HEK293T (cell line): ENCODE data around the gene MAGI2.

Experiments used
- CTCF ChIA-PET: fragments of 350-600 bp; formaldehyde crosslinking; extraction: SDS; loops from one replicate; lab custom pipeline; 2021; ENCODE audit warnings: antibody characterized with exemption, inconsistent platforms; lab: Yijun Ruan, JAX
- POLR2A ChIA-PET: fragments of 350-600 bp; formaldehyde crosslinking; extraction: SDS; loops from one replicate; lab custom pipeline; 2020; ENCODE audit warnings: antibody characterized with exemption, inconsistent platforms; lab: Yijun Ruan, JAX
- DNase-seq: peaks from one replicate; pipeline ENCODE4 v3.0.0; 2012; ENCODE audit warnings: mixed read lengths; ENCODE audit errors: extremely low spot score
- ARNT ChIP-seq: fragments of 450-650 bp; IDR thresholded peaks from 2 replicates; pipeline ENCODE4 v1.6.1; 2017; ENCODE audit warnings: mild to moderate bottlenecking
- BHLHE40 ChIP-seq: fragments of 450-650 bp; IDR thresholded peaks from 2 replicates; pipeline ENCODE4 v1.6.1; 2016; ENCODE audit warnings: mild to moderate bottlenecking, moderate library complexity, borderline replicate concordance
- CTBP1 ChIP-seq: fragments of 450-650 bp; IDR thresholded peaks from 2 replicates; pipeline ENCODE4 v1.6.1; 2016; ENCODE audit warnings: borderline replicate concordance
- ELF4 ChIP-seq: fragments of 450-650 bp; IDR thresholded peaks from 2 replicates; pipeline ENCODE4 v1.6.1; 2017; ENCODE audit warnings: antibody characterized with exemption
- FOXA1 ChIP-seq: fragments of 450-650 bp; IDR thresholded peaks from 2 replicates; pipeline ENCODE4 v1.6.1; 2016; ENCODE audit warnings: mild to moderate bottlenecking
- FOXK2 ChIP-seq: fragments of 450-650 bp; IDR thresholded peaks from 2 replicates; pipeline ENCODE4 v1.6.1; 2016; ENCODE audit warnings: mild to moderate bottlenecking
- FOXM1 ChIP-seq: fragments of 450-650 bp; IDR thresholded peaks from 2 replicates; pipeline ENCODE4 v1.6.1; 2017; ENCODE audit warnings: mild to moderate bottlenecking, borderline replicate concordance
- HDGF ChIP-seq: fragments of 450-650 bp; IDR thresholded peaks from 2 replicates; pipeline ENCODE4 v1.6.1; 2017; ENCODE audit warnings: antibody characterized with exemption, borderline replicate concordance
- L3MBTL2 ChIP-seq: fragments of 450-650 bp; conservative IDR thresholded peaks from 2 replicates; pipeline ENCODE4 v1.6.1; 2016; ENCODE audit warnings: mild to moderate bottlenecking
- LEF1 ChIP-seq: fragments of 450-650 bp; IDR thresholded peaks from 2 replicates; pipeline ENCODE4 v1.6.1; 2017; ENCODE audit warnings: mild to moderate bottlenecking, borderline replicate concordance
- NFRKB ChIP-seq: fragments of 450-650 bp; IDR thresholded peaks from 2 replicates; pipeline ENCODE4 v1.6.1; 2016; ENCODE audit warnings: mild to moderate bottlenecking, moderate library complexity
- PKNOX1 ChIP-seq: fragments of 450-650 bp; IDR thresholded peaks from 2 replicates; pipeline ENCODE4 v1.6.1; 2016
- SP1 ChIP-seq: fragments of 450-650 bp; IDR thresholded peaks from 2 replicates; pipeline ENCODE4 v1.6.1; 2017
- SUZ12 ChIP-seq: fragments of 450-650 bp; IDR thresholded peaks from 2 replicates; pipeline ENCODE4 v1.6.1; 2016; ENCODE audit warnings: mild to moderate bottlenecking
- TARDBP ChIP-seq: fragments of 450-650 bp; IDR thresholded peaks from 2 replicates; pipeline ENCODE4 v1.6.1; 2016
- ZNF384 ChIP-seq: fragments of 450-650 bp; IDR thresholded peaks from 2 replicates; pipeline ENCODE4 v1.6.1; 2016

MAGI2 gene

GRCh38 chr7:78901566-78901965 lies 551.9 kb downstream of the MAGI2 start:
- POLR2A ChIA-PET, result no interaction called here
- TF ChIP-seq CTBP1, result no peak
- TF ChIP-seq ZNF384, result no peak
- no peak for TF ChIP-seq FOXK2

GRCh38 chr7:78900806-78901205 lies 552.7 kb downstream of the MAGI2 start:
- no peak for TF ChIP-seq PKNOX1
- ChIA-PET POLR2A (no interaction called here), CTCF (no interaction called here)
- no peak for DNase-seq

More at GRCh38 chr7:78901566-78901965, 551.9 kb downstream of the MAGI2 start:
- DNase-seq, result no peak
- CTCF ChIA-PET, result no interaction called here

DNA sequence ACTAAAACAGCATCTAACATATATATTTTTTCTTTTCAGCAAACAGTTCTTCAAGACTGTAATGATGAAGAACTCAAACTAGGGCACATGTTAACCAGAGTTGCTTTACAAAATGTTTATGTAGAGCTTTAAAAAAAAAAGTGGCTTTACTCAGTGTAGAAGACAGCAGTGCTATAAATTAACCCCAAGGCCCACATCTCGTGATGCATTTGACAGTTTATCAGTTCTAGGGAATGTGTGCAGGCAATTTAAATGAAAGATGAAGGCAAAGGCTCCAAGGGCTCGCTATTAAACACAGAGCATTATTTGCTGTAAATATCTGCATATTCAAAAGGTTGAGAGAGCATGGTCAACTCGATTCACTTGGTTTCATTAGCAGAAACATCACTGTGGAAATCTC lies 558.1 kb downstream of the MAGI2 start:
- TF ChIP-seq SP1 (no peak), FOXA1 (no peak), HDGF (no peak), ARNT (no peak), ELF4 (no peak), L3MBTL2 (no peak), ZNF384 (no peak), FOXK2 (no peak), NFRKB (no peak), BHLHE40 (no peak), CTBP1 (no peak), TARDBP (no peak), PKNOX1 (no peak)
- DNase-seq, result no peak
- CTCF ChIA-PET, result no interaction called here
- POLR2A ChIA-PET, result no interaction called here

- ChIA-PET POLR2A (no interaction called here), CTCF (no interaction called here)
- no peak for DNase-seq
- no peak for TF ChIP-seq ARNT
- no peak for TF ChIP-seq SP1
- TF ChIP-seq HDGF, result no peak
- no peak for TF ChIP-seq ZNF384
These were observed 574.3 kb downstream of the MAGI2 start for GRCh38 chr7:78879206-78879605.

DNA sequence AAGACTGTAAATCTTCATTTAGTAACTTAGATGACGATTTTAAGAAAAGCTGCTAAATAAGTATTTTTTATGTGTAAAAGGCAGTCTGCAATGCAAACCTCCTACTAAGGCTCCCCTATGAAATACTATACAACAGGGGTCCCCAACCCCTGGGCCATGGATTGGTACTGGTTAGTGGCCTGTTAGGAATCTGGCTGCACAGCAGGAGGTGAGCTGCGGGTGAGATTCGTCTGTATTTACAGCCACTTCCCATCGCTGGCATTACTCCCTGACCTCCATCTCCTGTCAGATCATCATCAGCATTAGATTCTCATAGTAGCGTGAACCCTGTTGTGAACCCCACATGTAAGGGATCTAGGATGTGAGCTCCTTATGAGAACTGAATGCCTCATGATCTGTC lies 580.4 kb downstream of the MAGI2 start:
- no peak for DNase-seq
- ChIA-PET CTCF (no interaction called here), POLR2A (no interaction called here)
- no peak for TF ChIP-seq LEF1
- no peak for TF ChIP-seq BHLHE40
- no peak for TF ChIP-seq PKNOX1
- TF ChIP-seq TARDBP, result no peak
- no peak for TF ChIP-seq ZNF384
- no peak for TF ChIP-seq SP1
- TF ChIP-seq HDGF, result no peak
- no peak for TF ChIP-seq CTBP1
- TF ChIP-seq FOXK2, result no peak
- TF ChIP-seq ARNT, result no peak
- TF ChIP-seq SUZ12, result no peak
- no peak for TF ChIP-seq NFRKB
- TF ChIP-seq FOXM1, result no peak

DNA sequence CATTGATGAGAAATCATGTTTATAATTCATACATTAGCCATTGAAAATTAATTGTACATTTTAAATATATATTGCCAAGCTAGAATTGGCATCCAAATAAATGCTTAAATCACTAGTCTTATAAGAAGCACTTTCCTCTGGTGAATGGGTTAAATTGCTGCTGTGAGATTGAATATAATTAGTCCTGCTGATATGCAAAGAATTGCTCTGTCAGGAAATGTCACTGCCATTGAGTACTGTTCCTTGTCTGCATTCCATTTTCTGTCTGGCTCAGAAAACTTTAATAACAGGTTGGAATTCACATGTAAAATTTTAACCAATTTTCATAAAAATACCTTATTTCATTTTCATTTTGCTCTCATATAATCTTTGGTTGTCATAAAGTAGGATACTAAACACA lies 589.1 kb downstream of the MAGI2 start:
- TF ChIP-seq ELF4 (no peak), FOXK2 (no peak), HDGF (no peak), FOXA1 (no peak), PKNOX1 (no peak), FOXM1 (no peak), L3MBTL2 (no peak), ZNF384 (no peak), SP1 (no peak)
- CTCF ChIA-PET, result no interaction called here
- DNase-seq, result no peak
- POLR2A ChIA-PET, result no interaction called here

- no peak for DNase-seq
- TF ChIP-seq TARDBP (no peak), LEF1 (no peak), ARNT (no peak), SUZ12 (no peak), SP1 (no peak), ZNF384 (no peak), PKNOX1 (no peak), ELF4 (no peak), FOXM1 (no peak), NFRKB (no peak)
- CTCF ChIA-PET, result no interaction called here
- POLR2A ChIA-PET, result no interaction called here
These were observed 590.2 kb downstream of the MAGI2 start for GRCh38 chr7:78863281-78863680.
